Right renal pelvis (tissue), 4 donors: ENCODE measurements around the gene PAWR. TPM values are rescaled to one million over a fixed set of nuclear protein-coding genes. Genes with fewer than 3 reads are reported as not detected.

Source experiments
- DNase-seq, 4 donors: peaks; one replicate each; pipeline ENCODE4 v3.0.0-alpha.2; 2013; ENCODE audit warnings: low read depth in 4 of 4, low spot score in 3 of 4, missing footprints in 1 of 4
- polyA plus RNA-seq, 4 donors: library from polyadenylated mRNA; unstranded; fragments of 120-200 nt; gene quantifications; one replicate each; pipeline ENCODE4 v1.2.1, GENCODE V29; 2013; ENCODE audit not compliant: insufficient read length in 4 of 4

Gene PAWR, protein sequence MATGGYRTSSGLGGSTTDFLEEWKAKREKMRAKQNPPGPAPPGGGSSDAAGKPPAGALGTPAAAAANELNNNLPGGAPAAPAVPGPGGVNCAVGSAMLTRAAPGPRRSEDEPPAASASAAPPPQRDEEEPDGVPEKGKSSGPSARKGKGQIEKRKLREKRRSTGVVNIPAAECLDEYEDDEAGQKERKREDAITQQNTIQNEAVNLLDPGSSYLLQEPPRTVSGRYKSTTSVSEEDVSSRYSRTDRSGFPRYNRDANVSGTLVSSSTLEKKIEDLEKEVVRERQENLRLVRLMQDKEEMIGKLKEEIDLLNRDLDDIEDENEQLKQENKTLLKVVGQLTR
- polyA plus RNA-seq, result 10 to 100 TPM; 57.6 to 97.5 (median 85.2) TPM

DNA sequence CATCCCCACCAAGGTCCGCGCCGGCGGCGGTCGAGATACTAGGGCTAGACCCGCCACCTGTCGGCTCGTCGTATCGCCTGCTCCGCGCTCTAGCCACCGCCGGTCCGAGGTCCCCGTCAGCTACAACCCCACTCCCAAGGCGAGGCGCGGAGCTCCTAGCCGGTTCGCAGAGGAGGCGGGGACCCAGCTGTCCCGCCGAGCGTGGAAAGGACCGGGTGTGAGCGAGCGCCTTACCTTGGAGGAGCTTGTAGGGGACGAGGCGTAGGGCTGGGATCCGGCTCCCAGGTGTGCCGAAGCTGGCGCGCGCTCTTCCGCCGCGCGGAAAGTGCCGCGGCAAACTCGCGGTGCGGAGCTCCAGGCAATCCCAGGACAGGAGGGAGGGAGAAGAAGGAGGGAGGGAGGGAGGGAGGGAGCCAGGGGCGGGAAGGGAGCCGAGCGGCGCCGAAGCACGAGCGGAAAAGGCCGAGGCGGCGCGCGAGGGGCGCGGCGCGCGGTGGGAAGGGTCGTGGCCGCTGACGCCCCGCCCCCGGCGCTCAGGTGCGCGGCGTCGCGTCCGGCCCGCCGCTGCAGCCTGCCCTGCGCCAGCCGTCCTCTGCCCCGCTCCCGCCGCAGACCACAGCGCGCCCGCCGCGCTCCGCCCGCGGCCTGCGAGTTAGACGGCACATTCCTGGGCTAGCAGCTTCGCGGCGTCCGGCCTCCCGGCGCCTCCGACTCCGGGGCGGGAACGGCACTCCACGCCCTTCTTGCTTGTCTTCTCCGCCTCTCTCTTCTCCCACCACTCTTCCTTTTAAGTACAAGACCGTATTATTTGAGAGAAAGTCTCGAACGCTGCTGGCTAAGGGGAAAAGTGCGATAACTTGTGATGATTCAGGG lies at the start of gene PAWR:
TSS of gene PAWR (minus strand) at position 327 of the 873 bp plus-strand sequence. CDS start 720 bp downstream, outside the sequence.
- DNase-seq, result peak; percentile 78 to 84 (median 82)

DNA sequence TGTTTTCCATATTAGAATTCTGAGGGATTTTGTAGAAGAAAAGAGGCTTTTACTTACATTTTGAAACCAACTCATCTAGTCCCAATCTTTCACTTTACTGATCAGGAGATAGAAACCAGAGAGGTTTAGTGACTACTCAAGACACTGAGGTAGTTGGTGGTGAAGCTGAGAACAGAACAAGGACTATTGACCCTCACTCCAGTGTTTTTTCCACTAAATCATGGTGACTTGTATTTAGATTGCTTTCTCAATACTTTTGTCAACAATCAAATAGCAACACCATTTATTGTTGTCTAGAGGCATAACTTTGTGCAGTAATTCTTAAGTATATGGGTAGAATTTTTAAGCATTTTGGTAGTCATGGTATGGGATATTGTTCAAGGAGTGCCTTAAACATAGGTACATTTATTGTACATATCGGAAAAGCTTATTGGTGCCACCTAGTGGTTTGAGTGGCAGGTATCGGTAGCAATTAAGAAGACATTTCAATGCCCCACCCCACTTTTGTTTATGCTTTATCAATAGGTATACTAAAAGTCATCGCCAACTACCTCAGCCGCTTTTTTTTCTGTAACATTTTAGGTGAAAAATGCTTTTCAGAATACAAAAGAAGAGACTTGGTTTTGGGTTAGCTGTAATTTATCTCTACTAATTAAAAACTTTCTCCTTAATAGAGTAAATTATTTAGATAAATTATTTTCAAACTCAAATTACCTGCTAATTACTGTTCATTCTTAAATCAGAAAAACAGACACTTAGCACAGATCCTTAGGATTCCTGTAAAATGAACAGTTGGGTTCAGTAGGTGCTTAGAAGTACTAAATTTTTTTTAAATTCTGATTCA lies 47.3 kb upstream of the PAWR start:
- DNase-seq, result peak; percentile 20 to 38 (median 34)

DNA sequence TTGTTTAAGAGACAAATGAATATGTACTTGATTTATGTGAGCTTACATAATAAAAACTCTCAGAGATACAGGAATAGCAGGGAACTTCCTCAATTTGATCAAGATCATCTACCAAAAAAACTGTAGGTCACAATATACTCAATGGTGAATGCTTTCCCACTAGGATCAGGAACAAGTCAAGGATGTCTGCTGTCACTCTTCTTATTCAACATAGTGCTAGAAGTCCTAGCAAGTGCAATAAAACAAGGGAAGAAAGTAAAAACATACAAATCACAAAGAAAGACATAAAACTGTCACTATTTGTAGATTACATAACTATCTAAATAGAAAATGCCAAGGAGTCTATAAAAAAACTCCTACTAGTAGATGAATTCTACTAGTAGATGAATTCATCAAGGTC lies 41.9 kb upstream of the PAWR start:
- DNase-seq, result no peak

DNA sequence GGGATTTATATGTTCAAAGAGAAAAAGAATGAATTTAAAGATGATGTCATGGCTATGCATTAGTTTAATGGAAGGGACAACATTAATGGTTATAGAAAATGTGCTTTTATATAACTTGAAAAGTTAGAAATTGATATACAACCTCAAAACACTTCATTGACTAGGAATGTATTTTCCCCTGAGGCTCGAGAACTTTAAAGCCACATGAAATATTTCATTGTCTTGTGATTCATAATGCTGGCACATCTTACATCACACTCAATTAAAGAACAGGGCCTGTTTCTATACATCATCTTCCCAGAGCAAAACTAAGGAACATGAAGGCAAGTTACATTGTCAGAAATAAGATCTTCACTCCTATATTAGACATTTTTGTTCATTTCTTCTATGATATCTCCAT lies 35.2 kb upstream of the PAWR start:
- no peak for DNase-seq

DNA sequence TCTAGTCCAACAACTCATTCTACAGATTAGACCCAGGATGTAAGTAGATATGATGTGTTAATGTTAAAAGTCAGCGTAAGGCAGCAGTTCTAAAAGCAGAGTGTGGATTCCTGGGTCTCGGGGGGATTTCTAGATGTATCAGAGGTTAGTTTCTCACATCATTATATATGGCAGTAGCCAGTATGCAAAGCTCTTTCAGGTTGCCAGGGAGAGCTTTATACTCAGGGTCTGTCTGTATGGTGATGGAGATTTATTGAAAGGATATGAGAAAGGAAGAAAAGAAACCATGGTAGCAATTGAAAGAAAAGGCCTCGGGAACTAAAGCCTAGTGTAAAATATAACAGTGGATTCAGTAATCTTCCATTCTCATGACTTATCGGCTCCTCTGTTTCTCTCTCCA lies 26.2 kb upstream of the PAWR start:
- no peak for DNase-seq

DNA sequence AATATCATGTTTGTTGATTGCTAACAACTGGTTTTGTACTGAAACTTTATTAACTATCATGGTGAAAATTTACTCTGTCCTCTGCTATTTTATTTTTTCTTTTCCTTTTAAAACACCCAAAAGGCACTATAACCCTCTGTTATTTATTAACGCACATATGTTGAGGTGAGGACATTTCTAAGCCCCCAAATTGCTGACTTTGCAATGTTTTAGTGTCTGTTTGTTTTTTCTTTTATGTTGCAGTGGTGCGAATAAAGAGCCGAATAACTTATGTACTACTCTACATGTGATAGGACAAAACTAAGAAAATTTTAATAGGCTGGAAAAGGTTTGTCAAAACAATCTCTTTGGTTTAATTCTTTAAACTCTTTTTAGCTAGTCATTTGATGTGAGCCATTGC lies 24.5 kb upstream of the PAWR start:
- no peak for DNase-seq

DNA sequence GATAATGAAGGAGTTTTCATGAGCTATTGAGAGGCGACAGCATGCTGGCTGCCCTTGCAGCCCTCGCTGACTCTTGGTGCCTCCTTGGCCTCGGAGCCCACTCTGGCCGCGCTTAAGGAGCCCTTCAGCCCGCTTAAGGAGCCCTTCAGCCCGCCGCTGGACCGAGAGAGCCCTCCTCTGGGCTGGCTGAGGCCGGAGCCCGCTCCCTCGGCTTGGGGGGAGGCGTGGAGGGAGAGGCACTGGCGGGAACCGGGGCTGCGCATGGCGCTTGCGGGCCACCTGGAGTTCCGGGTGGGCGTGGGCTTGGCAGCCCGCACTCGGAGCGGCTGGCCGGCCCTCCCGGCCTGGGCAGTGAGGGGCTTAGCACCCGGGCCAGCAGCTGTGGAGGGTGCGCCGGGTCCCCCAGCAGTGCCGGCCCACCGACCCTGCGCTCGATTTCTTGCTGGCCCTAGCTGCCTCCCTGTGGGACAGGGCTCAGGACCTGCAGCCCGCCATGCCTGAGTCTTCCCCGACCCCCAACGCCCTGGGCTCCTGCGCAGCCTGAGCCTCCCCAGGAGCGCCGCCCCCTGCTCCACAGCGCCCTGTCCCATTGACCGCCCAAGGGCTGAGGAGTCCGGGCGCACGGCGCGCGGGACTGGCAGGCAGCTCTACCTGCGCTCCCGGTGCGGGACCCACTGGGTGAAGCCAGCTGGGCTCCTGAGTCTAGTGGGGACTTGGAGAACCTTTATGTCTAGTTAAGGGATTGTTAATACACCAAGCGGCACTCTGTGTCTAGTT lies 20.1 kb upstream of the PAWR start:
- DNase-seq, result no peak

DNA sequence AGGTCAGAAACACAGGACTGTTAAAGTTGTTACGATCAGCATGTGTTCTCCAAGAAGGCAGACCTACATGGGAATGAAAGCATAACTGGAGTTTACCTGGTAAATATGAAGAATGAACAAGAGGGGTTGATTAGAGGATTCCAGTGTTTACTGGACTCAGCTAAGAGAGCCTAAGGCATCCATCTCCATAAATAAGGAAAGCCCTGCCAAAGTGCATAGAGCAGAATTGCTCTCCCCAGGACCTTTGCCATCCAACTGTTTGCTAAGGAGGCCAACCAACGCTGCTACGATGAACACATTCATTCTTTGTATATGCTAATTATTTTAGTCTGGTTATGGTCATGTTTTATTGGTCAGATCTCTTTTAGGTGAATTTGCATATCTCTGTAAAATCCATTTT lies 17.1 kb upstream of the PAWR start:
- DNase-seq, result no peak

DNA sequence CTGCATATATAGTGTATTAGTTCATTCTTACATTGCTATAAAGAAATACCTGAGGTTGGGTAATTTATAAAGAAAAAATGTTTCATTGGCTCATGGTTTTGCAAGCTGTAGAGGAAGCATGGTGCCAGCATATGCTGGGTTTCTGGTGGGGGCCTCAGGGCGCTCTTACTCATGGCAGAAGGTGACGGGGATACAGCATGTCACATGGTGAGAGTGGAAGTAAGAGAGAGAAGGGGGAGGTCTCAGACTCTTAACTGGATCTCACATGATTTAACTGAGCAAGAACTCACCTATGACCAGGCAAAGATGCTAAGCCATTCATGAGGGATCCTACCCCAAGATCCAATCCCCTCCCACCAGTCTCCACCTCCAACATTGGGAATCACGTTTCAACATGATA lies 15.9 kb upstream of the PAWR start:
- DNase-seq, result no peak

DNA sequence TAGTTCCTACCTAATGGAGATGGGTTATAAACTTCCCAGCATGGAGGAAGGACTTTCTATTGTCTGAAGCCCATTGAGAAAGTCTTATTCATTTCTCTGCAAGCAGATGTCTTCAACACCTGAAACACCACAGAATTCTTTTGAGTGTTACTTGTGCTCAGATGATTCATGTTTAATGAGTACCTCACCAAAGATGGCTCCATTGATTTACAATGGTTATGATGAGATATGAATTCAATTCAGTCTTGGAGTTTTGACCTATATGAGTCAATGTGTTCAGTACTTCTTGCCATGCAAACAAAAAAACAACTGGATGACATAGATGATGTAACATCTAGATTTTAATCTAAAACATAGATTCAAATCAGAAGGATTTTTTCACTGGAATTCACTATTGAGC lies 15.4 kb upstream of the PAWR start:
- no peak for DNase-seq

DNA sequence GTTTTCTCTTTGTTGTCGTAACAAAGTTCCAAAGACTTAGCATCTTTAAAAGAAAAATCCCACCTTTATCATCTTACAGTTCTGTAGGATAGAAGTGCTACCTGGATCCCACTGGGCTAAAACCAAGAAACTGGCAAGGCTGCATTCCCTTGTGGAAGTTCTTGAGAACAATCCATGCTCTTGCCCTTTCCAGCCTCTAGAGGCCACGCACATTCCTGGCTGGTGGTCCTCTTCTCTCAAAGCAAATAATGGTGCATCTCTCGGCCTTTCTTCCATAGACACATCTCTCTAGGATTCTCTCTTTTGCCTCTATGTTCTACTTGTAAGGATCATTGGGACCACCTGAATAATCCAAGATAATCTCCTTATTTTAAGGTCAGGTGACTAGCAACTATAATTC lies 8.2 kb upstream of the PAWR start:
- no peak for DNase-seq

DNA sequence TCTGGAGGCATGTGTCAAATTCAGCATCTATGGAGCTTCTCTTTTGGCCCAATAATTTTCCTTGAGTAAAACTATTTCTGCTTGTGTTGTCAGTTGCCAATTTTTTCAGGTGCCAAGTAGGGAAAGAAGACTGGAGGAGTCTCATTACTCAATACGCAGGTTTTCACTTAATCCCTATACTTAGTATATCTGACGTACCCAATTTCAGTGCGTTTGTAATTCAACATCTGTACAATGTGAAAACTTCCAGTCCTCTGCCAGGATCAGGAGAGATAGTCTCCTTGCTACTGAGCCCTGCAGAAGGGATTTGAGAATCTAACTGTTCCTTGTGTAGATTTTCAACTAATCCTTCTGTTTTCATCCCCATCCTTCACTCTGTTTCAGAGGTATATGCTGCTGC lies 5.7 kb upstream of the PAWR start:
- no peak for DNase-seq

DNA sequence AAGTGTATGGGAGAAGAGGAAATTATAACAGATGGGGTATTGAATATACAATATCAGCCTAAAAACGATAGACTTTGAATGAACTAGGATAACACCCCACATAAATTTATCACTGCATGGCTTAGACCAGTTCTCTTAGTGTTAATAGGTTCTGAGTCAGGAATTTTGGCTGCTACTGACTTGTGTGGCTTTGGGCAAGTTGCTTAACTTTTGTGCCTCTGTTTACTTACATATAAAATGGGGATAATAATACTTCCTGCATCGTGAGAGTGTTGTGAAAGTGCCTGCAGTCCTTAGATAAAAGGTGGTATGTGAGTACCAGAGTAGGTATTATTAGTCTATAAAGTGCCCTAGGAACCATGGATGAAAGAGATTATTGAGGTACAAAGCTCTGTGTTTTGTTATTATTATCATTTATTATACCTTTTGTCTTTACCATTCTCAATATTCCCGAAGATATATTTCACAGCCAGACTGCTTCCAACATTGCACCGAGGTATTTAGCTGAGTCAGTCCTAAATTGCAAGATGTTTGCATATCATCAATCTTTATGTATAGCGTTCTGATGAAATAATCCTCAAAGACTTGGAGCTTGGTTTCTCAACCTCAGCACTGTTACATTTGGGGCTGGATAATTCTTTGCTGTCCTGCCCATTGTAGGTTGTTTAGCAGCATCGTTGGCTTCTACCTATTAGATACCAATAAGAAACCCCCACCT lies 2.3 kb upstream of the PAWR start:
- no peak for DNase-seq

DNA sequence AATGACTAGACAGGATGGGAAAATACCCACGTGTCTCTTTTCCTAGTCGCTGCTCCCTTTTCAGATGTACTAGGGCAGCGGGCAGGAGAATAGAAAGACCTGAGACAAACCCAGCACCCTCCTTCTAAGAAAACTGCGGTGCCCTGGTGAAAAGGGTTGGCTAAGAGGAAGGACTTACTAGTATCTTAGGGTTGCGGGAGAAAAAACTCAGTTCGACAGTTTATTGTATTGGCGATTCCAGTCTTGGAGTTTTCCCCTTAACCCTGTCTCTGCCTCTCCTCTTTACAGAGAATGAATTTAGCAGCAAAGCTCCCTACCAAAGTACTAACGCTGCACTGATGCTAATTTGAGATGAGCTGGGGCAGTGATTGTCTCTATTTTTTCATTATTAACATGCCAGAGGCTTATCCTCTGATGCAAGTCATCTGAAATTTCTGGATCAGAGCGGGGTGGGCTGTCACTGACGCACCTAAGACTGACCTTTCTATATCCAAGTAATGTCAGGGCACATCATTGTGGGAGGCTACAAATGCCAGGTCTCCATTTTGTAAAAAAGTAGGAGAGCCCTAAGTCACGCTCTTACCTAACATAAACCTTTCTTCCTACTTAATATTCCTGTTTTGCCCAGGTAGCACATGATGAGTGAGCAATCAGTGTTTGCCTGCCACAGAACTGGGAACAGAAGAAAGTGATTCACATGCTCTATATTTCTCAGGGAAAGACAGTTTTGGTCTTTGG lies 916 bp upstream of the PAWR start:
- DNase-seq, result peak in 1 of 4 donors; percentile 43

DNA sequence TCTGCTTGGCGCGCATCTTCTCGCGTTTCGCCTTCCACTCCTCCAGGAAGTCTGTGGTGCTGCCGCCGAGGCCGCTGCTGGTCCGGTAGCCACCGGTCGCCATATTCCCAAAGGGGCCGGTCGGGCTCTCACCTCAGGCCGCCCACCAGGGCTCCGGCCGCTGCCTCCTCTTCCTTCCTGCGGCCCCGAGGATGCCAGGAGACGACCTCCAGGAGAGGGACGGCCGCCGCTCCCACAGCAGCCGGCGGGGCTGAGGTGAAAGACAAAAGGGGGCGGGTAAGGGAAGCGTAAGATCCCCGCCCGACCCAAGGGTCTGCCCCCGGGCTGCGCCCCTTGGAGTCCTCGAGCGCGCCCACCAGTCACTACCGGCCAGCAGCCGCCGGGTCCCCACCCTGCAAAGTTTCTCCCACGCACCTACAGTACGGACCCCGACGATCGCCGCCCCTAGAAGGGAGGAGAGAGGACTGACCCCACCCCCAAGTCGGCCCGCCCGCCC lies 574 bp downstream of the PAWR start:
- DNase-seq, result no peak

DNA sequence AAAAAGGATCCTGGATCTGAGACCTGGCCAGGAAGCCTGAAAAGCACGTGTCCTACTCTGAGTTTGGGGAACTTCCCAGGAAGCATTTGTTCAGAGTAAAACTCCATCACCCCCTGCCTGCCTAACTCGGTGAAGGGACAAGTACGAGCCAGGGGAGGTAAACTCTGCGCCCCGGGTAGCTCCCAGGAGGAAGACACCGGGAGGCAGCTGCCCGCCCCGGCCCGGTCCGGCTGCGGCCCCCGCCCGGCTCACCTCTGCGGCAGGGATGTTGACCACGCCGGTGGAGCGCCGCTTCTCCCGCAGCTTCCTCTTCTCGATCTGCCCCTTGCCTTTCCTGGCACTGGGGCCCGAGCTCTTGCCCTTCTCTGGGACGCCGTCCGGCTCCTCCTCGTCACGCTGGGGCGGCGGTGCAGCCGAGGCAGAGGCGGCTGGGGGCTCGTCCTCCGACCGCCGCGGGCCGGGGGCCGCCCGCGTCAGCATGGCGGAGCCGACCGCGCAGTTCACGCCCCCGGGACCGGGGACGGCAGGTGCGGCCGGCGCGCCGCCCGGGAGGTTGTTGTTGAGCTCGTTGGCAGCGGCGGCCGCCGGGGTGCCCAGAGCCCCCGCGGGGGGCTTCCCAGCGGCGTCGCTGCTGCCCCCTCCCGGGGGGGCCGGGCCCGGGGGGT lies 1.2 kb downstream of the PAWR start:
- DNase-seq, result peak in 1 of 4 donors; percentile 41

DNA sequence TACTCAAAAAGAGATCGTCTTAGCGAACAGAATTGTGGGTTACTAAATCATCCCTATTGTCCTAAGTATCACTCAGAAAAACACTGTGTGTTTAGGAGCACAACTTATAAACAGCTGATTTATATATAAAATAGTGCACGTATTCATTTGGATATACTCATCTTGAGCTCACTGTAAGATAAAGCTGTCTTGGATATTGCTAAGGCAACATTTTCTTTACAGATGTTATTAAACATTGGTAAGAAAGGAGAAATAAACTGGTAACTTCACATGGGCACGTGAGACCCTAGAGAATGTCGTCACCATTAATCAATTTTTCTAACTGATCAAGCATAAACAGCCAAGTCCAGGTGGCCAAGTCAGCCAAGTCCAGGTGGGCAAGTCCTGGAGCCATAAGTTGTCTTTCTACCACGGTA lies 1.7 kb downstream of the PAWR start:
- no peak for DNase-seq
